Endometrial microvascular endothelial cells (primary cell): ENCODE measurements around the gene PHF24. TPM values are rescaled to one million over a fixed set of nuclear protein-coding genes. Genes with fewer than 3 reads are reported as not detected.

Source experiments
- in situ Hi-C: cut with HindIII; loops from 2 replicates; pipeline ENCODE4 v1.10.0; 2017; ENCODE audit warnings: low sequenced_read_pairs, low pct_unique_long_range_greater_than_20kb; ENCODE audit errors: inconsistent ontology term
- total RNA-seq: library from RNA; depleted of rRNA; stranded (reverse); fragments of >200 nt; gene quantifications from one replicate; pipeline ENCODE4 v1.2.3, GENCODE V29; 2015; ENCODE audit errors: inconsistent ontology term

PHF24 gene
- total RNA-seq, 1 donor from 2014 or later: not detected

- in situ Hi-C loops: no loop called here
Measured at GRCh38 chr9:34980181-34980761, 22.2 kb downstream of the PHF24 start.

GRCh38 chr9:34982361-34982760, 24.3 kb downstream of the PHF24 start:
- in situ Hi-C loops: no loop called here

- in situ Hi-C loops: no loop called here
Measured at GRCh38 chr9:34983209-34983608, 25.1 kb downstream of the PHF24 start.

GRCh38 chr9:34984049-34984448, 26.0 kb downstream of the PHF24 start:
- in situ Hi-C loops: no loop called here

GRCh38 chr9:34985311-34985899, 27.3 kb downstream of the PHF24 start:
- in situ Hi-C loops: no loop called here

DNA sequence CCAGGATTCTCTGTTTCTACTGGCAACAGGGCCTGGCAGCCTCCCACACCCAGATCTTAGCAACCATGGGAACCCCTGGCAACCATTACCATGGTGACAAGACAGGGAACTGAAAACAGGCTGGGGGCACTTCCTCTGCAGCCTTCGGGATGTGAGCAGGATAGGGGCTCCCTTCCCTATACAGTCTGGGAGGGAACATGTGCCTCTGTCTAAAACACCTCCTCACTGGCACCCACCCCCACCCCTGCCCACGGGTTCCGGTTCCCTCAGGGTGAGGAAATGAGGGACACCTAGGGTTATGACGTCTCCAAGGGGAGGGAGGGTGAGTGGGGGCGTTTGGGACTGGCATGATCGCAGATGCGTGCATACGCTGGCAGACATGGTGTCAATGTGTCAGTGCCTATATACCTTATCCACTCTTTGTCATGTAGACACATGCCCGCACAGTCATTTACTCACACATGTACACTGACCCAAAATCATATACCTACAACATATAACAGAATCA, 28.5 kb downstream of the PHF24 start:
- in situ Hi-C loops: no loop called here

DNA sequence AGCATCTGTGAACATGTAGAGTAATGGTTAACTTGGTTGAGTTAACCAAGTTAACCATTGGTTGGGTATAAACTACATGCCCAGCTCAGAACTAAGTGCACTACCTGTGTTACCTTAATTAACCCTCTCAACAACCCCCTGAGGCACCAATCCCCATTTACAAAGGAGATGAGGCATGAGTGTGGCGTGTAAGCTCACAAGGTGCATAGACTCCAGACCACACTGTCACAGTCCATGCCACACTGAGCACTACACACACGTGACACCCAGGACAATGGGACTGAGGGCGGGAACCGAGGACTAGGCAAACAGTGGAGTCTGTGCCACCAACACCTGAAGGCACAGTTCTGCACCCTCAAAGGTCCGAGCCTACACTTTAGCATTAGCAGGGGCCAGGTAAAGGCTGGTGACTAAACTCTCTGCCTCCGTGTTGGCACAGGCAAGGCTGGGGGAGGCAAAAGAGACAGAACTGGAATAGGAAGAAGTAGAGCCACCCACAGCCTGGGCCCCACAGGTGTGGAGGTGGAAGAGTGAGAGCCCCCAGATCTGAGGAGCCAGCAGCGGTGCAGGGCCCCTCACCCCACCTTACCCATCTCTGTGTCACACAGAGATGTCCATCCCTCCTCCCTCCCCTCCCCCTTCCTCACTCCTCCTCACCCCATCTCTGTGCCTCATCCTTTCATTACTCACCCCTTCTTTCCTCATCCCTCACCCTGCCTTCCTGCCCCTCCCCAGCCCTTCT, 29.2 kb downstream of the PHF24 start:
- in situ Hi-C loops: no loop called here

DNA sequence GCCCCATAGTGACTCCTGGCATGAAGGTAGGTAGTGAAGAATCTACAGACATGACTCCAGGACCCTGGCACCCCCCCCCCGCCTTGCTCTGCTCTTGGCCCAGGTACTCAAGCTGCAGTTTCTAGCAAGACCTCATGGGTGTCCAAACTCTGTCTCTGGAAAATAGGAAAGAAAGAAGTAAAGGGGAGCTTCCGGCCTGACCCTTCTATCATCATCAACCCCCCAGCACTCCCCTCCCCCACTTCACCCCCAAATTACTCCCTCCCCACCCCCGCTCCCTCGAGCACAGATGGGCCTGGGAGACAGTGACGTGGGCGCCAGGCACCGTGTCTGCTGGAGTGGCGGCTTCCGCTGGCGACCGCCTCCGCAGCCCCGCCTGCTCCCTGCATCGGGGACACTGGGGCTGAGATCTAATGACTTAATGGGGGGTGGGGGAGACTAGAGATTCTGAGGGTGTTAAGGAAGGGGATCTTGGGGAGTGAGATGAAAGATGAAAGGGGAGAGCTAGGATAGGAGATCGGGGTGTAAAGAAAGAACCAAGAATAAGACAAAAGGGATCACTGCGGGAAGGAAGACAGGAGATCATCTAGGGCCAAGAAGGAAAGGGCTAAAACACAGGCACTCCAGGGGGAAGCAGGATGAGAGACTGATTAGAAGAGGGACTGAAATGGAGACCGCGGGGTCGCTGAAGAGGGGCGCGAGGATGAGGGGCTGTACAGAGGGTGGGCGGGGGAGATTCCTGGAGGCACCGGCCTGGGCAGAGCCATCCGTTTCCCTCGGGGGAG, 30.3 kb downstream of the PHF24 start:
- in situ Hi-C loops: no loop called here

DNA sequence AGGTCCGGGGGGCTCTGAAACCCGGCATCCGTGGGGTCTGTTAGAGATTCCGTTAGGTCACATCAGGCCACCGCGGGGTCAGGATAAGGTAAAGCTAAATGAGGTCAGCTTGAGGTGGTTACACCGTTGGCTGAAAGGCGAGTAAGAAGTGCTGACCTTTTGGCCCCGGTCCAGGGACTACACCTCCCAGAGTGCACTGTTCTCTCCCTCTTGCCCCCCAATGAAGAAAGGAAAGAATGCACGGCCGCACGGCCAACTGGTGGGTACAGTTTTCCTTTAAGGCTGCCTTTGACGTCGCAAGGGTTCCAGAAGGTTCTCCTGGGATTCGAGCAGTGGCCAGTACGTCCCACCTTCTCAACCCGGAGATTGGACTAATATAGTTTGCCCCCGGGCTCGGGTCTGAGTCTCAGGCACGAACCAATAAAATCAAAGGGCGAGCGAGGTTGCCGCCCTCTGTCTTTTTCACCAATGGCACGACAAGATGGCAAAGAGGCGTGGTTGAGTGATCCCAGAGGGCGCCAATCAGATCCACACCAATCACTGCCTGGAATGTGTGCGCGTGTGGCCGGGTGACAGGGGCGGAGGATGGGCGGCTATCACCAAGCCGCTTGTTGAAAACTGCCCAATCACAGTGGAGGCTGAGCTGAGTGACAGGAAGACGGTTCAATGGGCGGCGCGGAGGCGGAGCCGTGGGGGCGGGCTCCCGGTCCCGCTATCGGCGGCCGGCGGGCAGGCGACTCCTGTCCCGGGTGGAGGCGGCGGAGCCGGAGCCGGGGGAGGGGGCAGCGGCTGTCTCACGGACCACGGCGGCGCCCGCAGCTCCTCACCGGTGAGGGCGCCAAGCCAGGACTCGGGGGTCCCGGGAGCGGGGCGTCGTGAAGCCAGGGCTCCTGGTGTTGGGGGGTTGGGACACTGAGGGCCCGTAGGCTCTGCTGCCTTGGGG, 31.2 kb downstream of the PHF24 start, which contains the start of gene DNAJB5:
Gene DNAJB5, plus strand, starts transcription at position 743 of the 943 bp plus-strand sequence. CDS start 886 bp downstream, outside the sequence.
- in situ Hi-C loops: no loop called here

- in situ Hi-C loops: no loop called here
Measured at GRCh38 chr9:34989946-34990635, 32.0 kb downstream of the PHF24 start.

DNA sequence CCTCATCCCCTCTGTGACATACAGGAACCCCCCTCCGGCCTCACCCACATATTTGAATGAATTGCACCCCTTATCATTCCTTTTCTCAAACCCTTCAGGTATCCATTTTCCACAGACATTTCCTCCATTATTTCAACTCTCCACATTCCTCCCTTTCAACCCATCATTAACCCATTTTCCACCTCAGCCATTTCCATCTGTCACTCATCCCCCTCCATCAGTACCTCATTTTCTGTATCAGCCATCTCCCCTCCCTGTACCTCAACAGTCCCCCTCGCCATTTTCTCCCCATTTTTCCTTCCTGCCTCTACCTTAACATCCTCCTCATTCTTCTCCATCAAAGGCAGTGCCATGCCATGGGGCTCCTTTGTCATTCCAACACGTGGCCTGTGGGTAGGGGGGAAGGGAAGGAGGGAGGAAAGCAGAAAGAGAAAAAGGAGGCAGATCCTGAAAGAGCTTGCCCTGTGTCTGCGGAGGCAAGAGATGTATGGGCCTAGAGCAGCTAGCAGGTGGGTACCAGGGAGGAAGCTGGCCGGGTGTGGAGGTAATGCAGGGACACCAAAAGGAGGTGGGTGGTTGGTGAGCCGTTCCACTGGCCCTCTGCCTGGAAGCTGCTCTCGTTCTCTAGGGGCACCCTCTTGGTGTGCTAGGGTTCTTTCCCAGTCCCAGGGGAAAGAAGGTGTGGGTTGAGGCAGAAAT, 33.0 kb downstream of the PHF24 start:
- in situ Hi-C loops: no loop called here

DNA sequence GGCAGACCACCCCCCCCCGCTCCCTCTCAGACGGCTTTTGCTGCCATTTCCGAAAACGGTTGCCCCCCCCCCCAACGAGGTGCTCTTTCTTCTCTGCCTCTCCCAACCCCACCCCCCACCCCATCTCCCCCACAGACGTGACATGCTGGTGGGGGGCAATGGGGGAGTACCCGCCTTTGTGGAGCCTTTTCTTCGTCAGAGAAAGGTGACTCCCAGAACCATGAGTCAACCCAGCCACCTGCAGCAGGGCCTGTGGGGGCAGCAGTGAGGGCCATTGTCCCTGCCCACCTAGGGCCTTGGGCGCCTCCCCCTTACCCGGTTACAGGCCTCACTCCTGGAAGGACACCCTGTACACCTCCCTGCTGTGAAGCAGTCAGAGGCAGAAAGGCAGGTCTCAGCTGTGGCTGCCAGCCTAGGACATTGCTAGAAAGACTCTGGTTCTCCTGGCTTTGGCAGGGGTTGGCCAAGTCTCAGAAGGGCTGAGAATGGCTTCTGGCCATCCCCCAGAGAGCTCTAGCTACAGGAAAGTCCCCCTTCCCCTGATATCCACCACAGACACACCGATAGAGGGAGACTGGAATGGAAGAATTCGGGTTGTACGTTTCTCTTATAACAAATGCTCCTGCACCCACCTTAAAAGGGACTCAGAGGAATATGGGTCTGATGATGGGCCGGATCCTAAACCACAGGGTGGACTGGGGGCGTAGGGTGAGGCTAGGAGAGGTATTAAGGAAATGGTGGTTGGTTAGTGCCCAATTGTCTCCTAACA, 33.7 kb downstream of the PHF24 start:
- in situ Hi-C loops: no loop called here

DNA sequence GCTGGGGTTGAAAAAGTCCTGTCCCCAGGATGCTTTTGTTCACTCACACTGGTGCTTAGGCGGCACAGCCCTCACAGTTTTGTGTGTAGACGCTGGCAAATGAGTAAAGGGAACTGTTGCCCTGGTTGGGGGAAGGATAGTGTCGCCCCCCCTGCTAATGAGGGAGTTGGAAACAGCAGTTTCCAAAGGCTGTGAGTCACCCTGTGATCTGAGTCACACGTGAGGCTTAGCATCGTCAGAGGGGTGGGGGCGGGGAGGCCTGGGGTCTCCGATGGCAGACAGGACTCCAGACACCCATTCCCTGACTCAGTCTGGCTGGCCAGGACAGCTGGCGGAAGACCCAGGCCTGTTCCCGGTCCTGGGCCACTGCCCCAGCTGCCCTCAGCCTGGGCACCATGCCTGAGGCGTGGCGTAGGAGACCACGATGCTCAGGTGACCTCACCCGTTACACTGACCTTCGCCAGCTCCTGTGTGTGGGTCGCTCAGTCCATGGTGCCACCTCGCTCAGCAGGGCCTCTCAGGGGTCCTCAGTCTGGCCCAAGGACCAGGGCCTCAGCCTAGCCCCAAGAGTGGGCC, 34.4 kb downstream of the PHF24 start:
- in situ Hi-C loops: no loop called here

DNA sequence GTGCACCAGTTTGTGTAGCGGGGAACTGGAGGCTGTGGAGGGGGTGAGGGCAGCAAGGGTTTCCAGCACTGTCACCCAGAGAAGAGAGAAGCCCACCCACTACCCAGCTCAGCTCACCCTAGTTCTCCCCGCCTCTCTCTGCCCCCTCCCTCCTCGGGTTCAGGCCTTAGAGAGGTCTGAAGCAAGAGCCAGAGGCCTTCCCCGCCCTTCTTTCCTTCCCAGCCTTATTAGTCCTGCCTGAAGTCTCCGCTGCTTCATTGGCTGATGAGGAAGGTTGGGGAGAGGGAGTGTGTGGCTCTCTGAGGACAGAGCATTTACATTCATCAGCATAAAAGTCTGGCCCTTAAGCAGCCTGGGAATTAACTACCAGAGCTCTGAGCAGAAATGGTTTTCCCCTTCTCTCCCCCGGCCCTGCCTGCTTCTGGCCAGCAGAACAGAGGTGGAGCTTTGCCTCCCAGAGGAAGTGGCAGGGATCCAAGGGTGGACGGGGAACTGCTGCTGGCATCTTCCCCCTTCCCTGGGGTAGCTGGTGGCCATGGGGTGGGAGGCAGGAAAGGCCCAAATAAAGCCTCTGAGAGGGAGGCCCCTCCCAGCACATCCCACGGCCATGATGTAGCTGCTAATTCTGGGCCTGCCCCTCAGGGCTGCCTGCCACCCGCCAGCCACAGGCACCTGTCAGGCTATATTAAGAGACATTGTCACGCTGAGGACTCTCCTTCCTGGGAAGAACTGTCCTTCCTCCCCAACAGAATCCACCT, 35.6 kb downstream of the PHF24 start:
- in situ Hi-C loops: no loop called here

GRCh38 chr9:34994260-34994899, 36.3 kb downstream of the PHF24 start:
- in situ Hi-C loops: no loop called here
